PFSK-1 (cell line): ENCODE data around the gene CES3.

Experiments used
- FOXP2 ChIP-seq: optimal IDR thresholded peaks from 2 replicates; pipeline ENCODE3; 2011; ENCODE audit warnings: borderline replicate concordance, control low read depth, inconsistent platforms; ENCODE audit not compliant: insufficient read depth; ENCODE audit errors: extremely low read length, extremely low read depth
- POLR2AphosphoS5 ChIP-seq: IDR thresholded peaks from 2 replicates; pipeline ENCODE4 v1.6.1; 2012; ENCODE audit warnings: low read depth, mild to moderate bottlenecking, control low read depth, low read length, moderate library complexity
- SIN3A ChIP-seq: IDR thresholded peaks from 2 replicates; pipeline ENCODE4 v1.6.1; 2012; ENCODE audit warnings: mild to moderate bottlenecking, low read length, moderate library complexity, borderline replicate concordance; ENCODE audit not compliant: insufficient read depth
- TAF1 ChIP-seq: IDR thresholded peaks from 2 replicates; pipeline ENCODE4 v1.6.1; 2012; ENCODE audit warnings: low read length, control low read depth, borderline replicate concordance; ENCODE audit not compliant: insufficient read depth
- TF ChIP-seq, protein P1 (sequence below), 2 experiments: IDR thresholded peaks; 2 replicates each; pipeline versions ENCODE4 v1.6.1 to v1.8.0; 2011 to 2012; ENCODE audit warnings: low read depth in 2 of 2, low read length in 2 of 2, control low read depth in 1 of 2, inconsistent platforms in 1 of 2, mild to moderate bottlenecking in 1 of 2, moderate library complexity in 1 of 2; ENCODE audit not compliant: insufficient read depth in 1 of 2

The CES3 gene

GRCh38 chr16:66948134-66948836 is 12.8 kb upstream of the CES3 start:
- TF ChIP-seq POLR2AphosphoS5: no peak
- TF ChIP-seq, protein P1, sequence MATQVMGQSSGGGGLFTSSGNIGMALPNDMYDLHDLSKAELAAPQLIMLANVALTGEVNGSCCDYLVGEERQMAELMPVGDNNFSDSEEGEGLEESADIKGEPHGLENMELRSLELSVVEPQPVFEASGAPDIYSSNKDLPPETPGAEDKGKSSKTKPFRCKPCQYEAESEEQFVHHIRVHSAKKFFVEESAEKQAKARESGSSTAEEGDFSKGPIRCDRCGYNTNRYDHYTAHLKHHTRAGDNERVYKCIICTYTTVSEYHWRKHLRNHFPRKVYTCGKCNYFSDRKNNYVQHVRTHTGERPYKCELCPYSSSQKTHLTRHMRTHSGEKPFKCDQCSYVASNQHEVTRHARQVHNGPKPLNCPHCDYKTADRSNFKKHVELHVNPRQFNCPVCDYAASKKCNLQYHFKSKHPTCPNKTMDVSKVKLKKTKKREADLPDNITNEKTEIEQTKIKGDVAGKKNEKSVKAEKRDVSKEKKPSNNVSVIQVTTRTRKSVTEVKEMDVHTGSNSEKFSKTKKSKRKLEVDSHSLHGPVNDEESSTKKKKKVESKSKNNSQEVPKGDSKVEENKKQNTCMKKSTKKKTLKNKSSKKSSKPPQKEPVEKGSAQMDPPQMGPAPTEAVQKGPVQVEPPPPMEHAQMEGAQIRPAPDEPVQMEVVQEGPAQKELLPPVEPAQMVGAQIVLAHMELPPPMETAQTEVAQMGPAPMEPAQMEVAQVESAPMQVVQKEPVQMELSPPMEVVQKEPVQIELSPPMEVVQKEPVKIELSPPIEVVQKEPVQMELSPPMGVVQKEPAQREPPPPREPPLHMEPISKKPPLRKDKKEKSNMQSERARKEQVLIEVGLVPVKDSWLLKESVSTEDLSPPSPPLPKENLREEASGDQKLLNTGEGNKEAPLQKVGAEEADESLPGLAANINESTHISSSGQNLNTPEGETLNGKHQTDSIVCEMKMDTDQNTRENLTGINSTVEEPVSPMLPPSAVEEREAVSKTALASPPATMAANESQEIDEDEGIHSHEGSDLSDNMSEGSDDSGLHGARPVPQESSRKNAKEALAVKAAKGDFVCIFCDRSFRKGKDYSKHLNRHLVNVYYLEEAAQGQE (IDR thresholded peaks at IDR 0.05; ENCODE audit: insufficient read depth in 1 of 2, low read depth in 2 of 2, low read length in 2 of 2): no peak
- no peak for TF ChIP-seq SIN3A
- no peak for TF ChIP-seq TAF1
- no peak for TF ChIP-seq FOXP2

DNA sequence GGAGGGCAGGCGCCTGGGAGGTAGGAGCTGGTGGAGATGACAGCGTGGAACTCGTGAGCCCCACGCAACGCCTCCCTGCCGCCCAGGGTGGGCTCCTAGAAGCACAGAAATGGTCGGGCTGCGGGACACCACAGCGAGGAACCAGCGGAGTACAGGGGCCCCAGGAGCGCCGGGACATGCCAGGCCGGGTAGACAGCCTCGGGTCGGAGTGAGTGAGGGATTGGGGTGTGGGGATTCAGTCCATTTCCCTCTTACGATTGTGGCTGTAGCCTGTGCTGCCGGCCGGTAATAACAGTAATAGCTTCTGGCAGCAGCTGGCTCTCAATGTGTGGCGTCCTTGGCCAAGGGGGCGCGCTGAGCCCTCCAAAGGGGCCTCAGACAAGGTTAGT is 12.2 kb upstream of the CES3 start:
- TF ChIP-seq FOXP2: no peak
- TF ChIP-seq, protein P1 (IDR thresholded peaks at IDR 0.05; ENCODE audit: insufficient read depth in 1 of 2, low read depth in 2 of 2, low read length in 2 of 2): no peak
- no peak for TF ChIP-seq POLR2AphosphoS5
- TF ChIP-seq SIN3A: no peak
- TF ChIP-seq TAF1: no peak

GRCh38 chr16:66949472-66949871 is 11.6 kb upstream of the CES3 start:
- TF ChIP-seq TAF1: no peak
- TF ChIP-seq SIN3A: no peak
- no peak for TF ChIP-seq POLR2AphosphoS5
- no peak for TF ChIP-seq FOXP2
- TF ChIP-seq, protein P1 (IDR thresholded peaks at IDR 0.05; ENCODE audit: insufficient read depth in 1 of 2, low read depth in 2 of 2, low read length in 2 of 2): no peak

GRCh38 chr16:66950437-66950836 is 10.6 kb upstream of the CES3 start:
- TF ChIP-seq POLR2AphosphoS5: no peak
- TF ChIP-seq FOXP2: no peak
- TF ChIP-seq, protein P1 (IDR thresholded peaks at IDR 0.05; ENCODE audit: insufficient read depth in 1 of 2, low read depth in 2 of 2, low read length in 2 of 2): no peak
- TF ChIP-seq TAF1: no peak
- no peak for TF ChIP-seq SIN3A

- TF ChIP-seq SIN3A: no peak
- no peak for TF ChIP-seq POLR2AphosphoS5
- no peak for TF ChIP-seq TAF1
- TF ChIP-seq FOXP2: no peak
- TF ChIP-seq, protein P1 (IDR thresholded peaks at IDR 0.05; ENCODE audit: insufficient read depth in 1 of 2, low read depth in 2 of 2, low read length in 2 of 2): no peak
Measured at GRCh38 chr16:66950971-66951790, 9.9 kb upstream of the CES3 start.
